IMR-90 (cell line): Measurements from ENCODE around the gene HADH. TPM values are rescaled to one million over a fixed set of nuclear protein-coding genes. Genes with fewer than 3 reads are reported as not detected.

Source experiments
- ATAC-seq: fragments of 200-7000 bp; cut with Tn5 transposase; 2 replicates; pipeline ENCODE4 v1.9.1; 2020; ENCODE audit warnings: low read depth, mild to moderate bottlenecking, moderate library complexity
- BruUV-seq: library from RNA; stranded (reverse); fragments of 400-500 nt; replicated peaks from 2 replicates; lab custom pipeline; 2021; lab: Mats Ljungman, UMichigan
- CTCF ChIA-PET: fragments of 300-600 bp; formaldehyde crosslinking; extraction: SDS; loops from one replicate; lab custom pipeline; 2021; ENCODE audit warnings: antibody characterized with exemption; lab: Yijun Ruan, JAX
- POLR2A ChIA-PET: fragments of 300-600 bp; sonication (Branson Sonifier 250); formaldehyde crosslinking; loops from one replicate; lab custom pipeline; 2022; ENCODE audit warnings: antibody characterized with exemption; ENCODE audit not compliant: unreplicated experiment; lab: Charles Lee
- DNase-seq: peaks from one replicate; pipeline ENCODE4 v3.0.0; 2013
- H2AFZ ChIP-seq: replicated peaks from 2 replicates; pipeline ENCODE3; 2013; ENCODE audit warnings: low read length, mild to moderate bottlenecking; ENCODE audit not compliant: poor library complexity
- H2AK5ac ChIP-seq: 2 replicates; pipeline ENCODE4 v1.6.1; 2013; ENCODE audit warnings: low read depth, low read length, inconsistent platforms
- H2AK9ac ChIP-seq: replicated peaks from 2 replicates; pipeline ENCODE3; 2013; ENCODE audit warnings: mild to moderate bottlenecking, low read depth, low read length, moderate library complexity; ENCODE audit not compliant: poor library complexity
- H2BK120ac ChIP-seq: 2 replicates; pipeline ENCODE4 v1.6.1; 2013; ENCODE audit warnings: low read depth, low read length, inconsistent platforms
- H2BK15ac ChIP-seq: 3 replicates; pipeline ENCODE4 v1.6.1; 2013; ENCODE audit warnings: low read depth, low read length, inconsistent platforms
- H2BK20ac ChIP-seq: 2 replicates; pipeline ENCODE4 v1.6.1; 2013; ENCODE audit warnings: low read depth, mild to moderate bottlenecking, inconsistent platforms, low read length, moderate library complexity
- H2BK5ac ChIP-seq: 2 replicates; pipeline ENCODE4 v1.6.1; 2013; ENCODE audit warnings: mild to moderate bottlenecking, low read depth, low read length, inconsistent platforms; ENCODE audit not compliant: poor library complexity, severe bottlenecking
- H3K14ac ChIP-seq: replicated peaks from 2 replicates; pipeline ENCODE4 v1.6.1; 2013; ENCODE audit warnings: low read depth, low read length, inconsistent platforms
- H3K18ac ChIP-seq: 2 replicates; pipeline ENCODE4 v1.6.1; 2013; ENCODE audit warnings: low read depth, low read length, control low read depth
- H3K23ac ChIP-seq: 2 replicates; pipeline ENCODE4 v1.6.1; 2013; ENCODE audit warnings: low read depth, low read length, inconsistent platforms
- H3K27ac ChIP-seq: 2 replicates; pipeline ENCODE4 v1.5.1; 2013; ENCODE audit warnings: mild to moderate bottlenecking, control low read depth, low read length; ENCODE audit not compliant: insufficient read depth
- H3K27me3 ChIP-seq: 2 replicates; pipeline ENCODE4 v1.6.1; 2013; ENCODE audit warnings: low read length; ENCODE audit not compliant: control insufficient read depth, insufficient read depth
- H3K36me3 ChIP-seq: 2 replicates; pipeline ENCODE4 v1.6.1; 2013; ENCODE audit warnings: low read length, mixed read lengths; ENCODE audit not compliant: control insufficient read depth, insufficient read depth
- H3K4ac ChIP-seq: 2 replicates; pipeline ENCODE4 v1.6.1; 2013; ENCODE audit warnings: low read depth, low read length, inconsistent platforms
- H3K4me1 ChIP-seq: 2 replicates; pipeline ENCODE4 v1.6.1; 2013; ENCODE audit warnings: low read length, mixed read lengths; ENCODE audit not compliant: control insufficient read depth, insufficient read depth
- H3K4me2 ChIP-seq: 2 replicates; pipeline ENCODE4 v1.6.1; 2013; ENCODE audit warnings: low read depth, mild to moderate bottlenecking, control low read depth, low read length, moderate library complexity
- H3K4me3 ChIP-seq: 2 replicates; pipeline ENCODE4 v1.5.1; 2013; ENCODE audit warnings: low read depth, mild to moderate bottlenecking, control low read depth, low read length, moderate library complexity; ENCODE audit not compliant: insufficient read depth
- H3K56ac ChIP-seq: 2 replicates; pipeline ENCODE4 v1.6.1; 2013; ENCODE audit warnings: low read length, inconsistent platforms; ENCODE audit not compliant: insufficient read depth; ENCODE audit errors: extremely low read depth
- H3K79me1 ChIP-seq, 2 experiments: 2 replicates each; pipeline ENCODE4 v1.6.1; 2013; ENCODE audit warnings: low read length in 2 of 2, inconsistent platforms in 1 of 2, low read depth in 1 of 2
- H3K9ac ChIP-seq: 2 replicates; pipeline ENCODE4 v1.6.1; 2013; ENCODE audit warnings: low read depth, low read length, control low read depth
- H3K9me1 ChIP-seq: 2 replicates; pipeline ENCODE4 v1.6.1; 2013; ENCODE audit warnings: low read length, inconsistent platforms; ENCODE audit not compliant: insufficient read depth
- H3K9me3 ChIP-seq: 2 replicates; pipeline ENCODE4 v1.6.1; 2013; ENCODE audit warnings: low read length; ENCODE audit not compliant: control insufficient read depth, insufficient read depth
- H4K20me1 ChIP-seq: 2 replicates; pipeline ENCODE4 v1.6.1; 2013; ENCODE audit warnings: low read length, inconsistent platforms; ENCODE audit not compliant: insufficient read depth
- H4K5ac ChIP-seq: 2 replicates; pipeline ENCODE4 v1.6.1; 2013; ENCODE audit warnings: mild to moderate bottlenecking, low read depth, low read length, control low read depth
- H4K8ac ChIP-seq, 2 experiments: 2 replicates each; pipeline ENCODE4 v1.6.1; 2013; ENCODE audit warnings: low read depth in 2 of 2, low read length in 2 of 2, control low read depth in 1 of 2, inconsistent platforms in 1 of 2
- H4K91ac ChIP-seq: 2 replicates; pipeline ENCODE4 v1.6.1; 2013; ENCODE audit warnings: low read depth, low read length, inconsistent platforms; ENCODE audit not compliant: insufficient read depth
- BHLHE40 ChIP-seq: fragments of 150-350 bp; IDR thresholded peaks from 2 replicates; pipeline ENCODE4 v1.6.1; 2016; ENCODE audit warnings: mild to moderate bottlenecking, low read depth, low read length
- CEBPB ChIP-seq: IDR thresholded peaks from 2 replicates; pipeline ENCODE4 v1.6.1; 2012; ENCODE audit warnings: low read depth, low read length, improper control_type of control experiment
- MAZ ChIP-seq: IDR thresholded peaks from 2 replicates; pipeline ENCODE4 v1.6.1; 2012; ENCODE audit warnings: low read depth, mild to moderate bottlenecking, low read length, improper control_type of control experiment, moderate library complexity, borderline replicate concordance
- MXI1 ChIP-seq: IDR thresholded peaks from 2 replicates; pipeline ENCODE4 v1.6.1; 2012; ENCODE audit warnings: low read depth, mild to moderate bottlenecking, low read length, moderate library complexity, borderline replicate concordance
- NFE2L2 ChIP-seq: fragments of 150-350 bp; IDR thresholded peaks from 2 replicates; pipeline ENCODE4 v1.6.1; 2016; ENCODE audit warnings: low read depth, mild to moderate bottlenecking, low read length
- POLR2A ChIP-seq: IDR thresholded peaks from 2 replicates; pipeline ENCODE4 v1.6.1; 2012; ENCODE audit warnings: mild to moderate bottlenecking, low read depth, low read length
- RAD21 ChIP-seq: IDR thresholded peaks from 2 replicates; pipeline ENCODE4 v1.6.1; 2012; ENCODE audit warnings: low read length, improper control_type of control experiment
- RCOR1 ChIP-seq: IDR thresholded peaks from 2 replicates; pipeline ENCODE4 v1.6.1; 2012; ENCODE audit warnings: mild to moderate bottlenecking, low read length, improper control_type of control experiment; ENCODE audit not compliant: insufficient replicate concordance
- SMC3 ChIP-seq: fragments of 150-350 bp; IDR thresholded peaks from 2 replicates; pipeline ENCODE4 v1.6.1; 2016; ENCODE audit warnings: low read depth, mild to moderate bottlenecking, antibody characterized with exemption, low read length, moderate library complexity
- WGBS, 2 experiments: methylation state at CpG; one replicate each; pipeline versions ENCODE4 v1.1.5 to v1.1.7; 2013; ENCODE audit warnings: missing lambda C conversion rate in 2 of 2; ENCODE audit not compliant: insufficient read length in 1 of 2; ENCODE audit errors: extremely low coverage in 2 of 2; 5-methylcytosine and 5-hydroxymethylcytosine counted together
- dilution Hi-C: fragments of 300-500 bp; cut with HindIII; formaldehyde crosslinking; loops from one replicate; pipeline ENCODE4 v1.14.3; 2018; ENCODE audit warnings: low sequenced_read_pairs; ENCODE audit not compliant: unreplicated experiment
- in situ Hi-C: fragments of 300-500 bp; cut with MboI; formaldehyde crosslinking; loops from 3 replicates; pipeline ENCODE4 v1.14.3; 2019; ENCODE audit warnings: low sequenced_read_pairs, inconsistent platforms, mixed read lengths
- intact Hi-C: fragments of 100-400 bp; cut with micrococcal nuclease; formaldehyde crosslinking; loops from 2 replicates; pipeline ENCODE4 v1.10.0; 2022
- polyA plus RNA-seq, 3 experiments: library from polyadenylated mRNA; depleted of rRNA; stranded (reverse); fragments of >200 nt; gene quantifications; 2 replicates each; pipeline ENCODE4 v1.2.3, GENCODE V29; 2012; ENCODE audit warnings: low replicate concordance in 1 of 3
- total RNA-seq: library from RNA; depleted of rRNA; stranded (reverse); fragments of >200 nt; gene quantifications from 2 replicates; pipeline ENCODE4 v1.2.3, GENCODE V29; 2012
- TF ChIP-seq, protein P1 (sequence below): fragments of 150-350 bp; IDR thresholded peaks from 2 replicates; pipeline ENCODE4 v1.6.1; 2016; ENCODE audit warnings: low read depth, mild to moderate bottlenecking, low read length, moderate library complexity, borderline replicate concordance
- TF ChIP-seq, protein P2 (sequence below): conservative IDR thresholded peaks from 2 replicates; pipeline ENCODE4 v1.5.1; 2012; ENCODE audit warnings: mild to moderate bottlenecking, low read depth, low read length, improper control_type of control experiment

HADH gene
- total and polyA plus RNA-seq, 2 of the 4 experiments (the other 2 are of a cell fraction): 6.8 to 22.6 TPM

DNA sequence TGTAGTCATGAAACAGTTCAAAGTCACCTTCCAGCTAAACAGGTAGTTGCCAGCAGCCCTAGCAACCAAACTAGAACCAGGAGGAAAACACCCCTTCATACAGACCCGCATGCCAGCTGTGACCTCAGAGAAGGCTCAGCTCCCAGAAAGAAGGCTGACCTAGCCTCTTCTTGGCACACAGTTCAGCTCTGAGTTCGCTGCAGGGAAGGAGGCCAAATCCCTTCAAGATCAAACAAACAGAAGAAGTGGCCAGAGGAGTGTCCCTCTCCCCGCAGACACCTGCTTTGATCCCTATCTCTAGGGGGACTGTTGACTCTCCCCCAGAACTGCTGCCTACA, 56.0 kb downstream of the HADH start:
- H3K4me2 ChIP-seq: no peak overlapping the region

More for the DNA sequence above, 56.0 kb downstream of the HADH start:
- Histone ChIP-seq H3K9me1 (no peaks in the 10 kb centered on the region), H3K4ac (no peak overlapping the region), H2AK5ac (no peak overlapping the region), H3K23ac (no peak overlapping the region), H3K36me3 (no peaks in the 10 kb centered on the region), H3K18ac (no peak overlapping the region), H2AK9ac (no peak overlapping the region), H3K27me3 (peaks cover 4% of the 10 kb centered on the region; the same call in 1 of the 2 replicates), H2BK20ac (no peak overlapping the region), H4K20me1 (no peaks in the 10 kb centered on the region), H3K56ac (no peak overlapping the region), H2BK15ac (no peak overlapping the region), H3K27ac (no peak overlapping the region), H3K4me1 (no peaks in the 10 kb centered on the region), H4K91ac (no peak overlapping the region), H2AFZ (no peak overlapping the region), H4K8ac (no peak overlapping the region), H2BK120ac (no peak overlapping the region), H3K9me3 (no peaks in the 10 kb centered on the region), H3K14ac (no peak overlapping the region), H3K4me3 (no peak overlapping the region), H4K5ac (no peak overlapping the region), H3K9ac (no peak overlapping the region), H2BK5ac (no peak overlapping the region), H3K79me1 (no peaks in the 10 kb centered on the region)
- dilution Hi-C loops (no loop called here), intact Hi-C loops (no loop called here), in situ Hi-C loops (no loop called here)
- WGBS, 2 experiments: no CpG with 5 or more reads among the region's 3 CpGs
- ATAC-seq (peak; percentile 32; the same call in 1 of the 2 replicates), DNase-seq (no peak)
- CTCF ChIA-PET: interaction anchor here (1.1 kb wide), 1 partner anchor 15 kb away, joined by 3 read pairs; no protein-coding TSS in a partner anchor
- POLR2A ChIA-PET: no interaction called here
- no TSS peak for BruUV-seq
- TF ChIP-seq SMC3: no peak
- TF ChIP-seq POLR2A: no peak
- TF ChIP-seq NFE2L2: no peak
- no peak for TF ChIP-seq MXI1
- TF ChIP-seq RAD21: no peak
- TF ChIP-seq, protein P1, sequence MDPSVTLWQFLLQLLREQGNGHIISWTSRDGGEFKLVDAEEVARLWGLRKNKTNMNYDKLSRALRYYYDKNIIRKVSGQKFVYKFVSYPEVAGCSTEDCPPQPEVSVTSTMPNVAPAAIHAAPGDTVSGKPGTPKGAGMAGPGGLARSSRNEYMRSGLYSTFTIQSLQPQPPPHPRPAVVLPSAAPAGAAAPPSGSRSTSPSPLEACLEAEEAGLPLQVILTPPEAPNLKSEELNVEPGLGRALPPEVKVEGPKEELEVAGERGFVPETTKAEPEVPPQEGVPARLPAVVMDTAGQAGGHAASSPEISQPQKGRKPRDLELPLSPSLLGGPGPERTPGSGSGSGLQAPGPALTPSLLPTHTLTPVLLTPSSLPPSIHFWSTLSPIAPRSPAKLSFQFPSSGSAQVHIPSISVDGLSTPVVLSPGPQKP: no peak
- no peak for TF ChIP-seq CEBPB
- TF ChIP-seq MAZ: no peak
- no peak for TF ChIP-seq BHLHE40
- no peak for TF ChIP-seq RCOR1
- TF ChIP-seq, protein P2, sequence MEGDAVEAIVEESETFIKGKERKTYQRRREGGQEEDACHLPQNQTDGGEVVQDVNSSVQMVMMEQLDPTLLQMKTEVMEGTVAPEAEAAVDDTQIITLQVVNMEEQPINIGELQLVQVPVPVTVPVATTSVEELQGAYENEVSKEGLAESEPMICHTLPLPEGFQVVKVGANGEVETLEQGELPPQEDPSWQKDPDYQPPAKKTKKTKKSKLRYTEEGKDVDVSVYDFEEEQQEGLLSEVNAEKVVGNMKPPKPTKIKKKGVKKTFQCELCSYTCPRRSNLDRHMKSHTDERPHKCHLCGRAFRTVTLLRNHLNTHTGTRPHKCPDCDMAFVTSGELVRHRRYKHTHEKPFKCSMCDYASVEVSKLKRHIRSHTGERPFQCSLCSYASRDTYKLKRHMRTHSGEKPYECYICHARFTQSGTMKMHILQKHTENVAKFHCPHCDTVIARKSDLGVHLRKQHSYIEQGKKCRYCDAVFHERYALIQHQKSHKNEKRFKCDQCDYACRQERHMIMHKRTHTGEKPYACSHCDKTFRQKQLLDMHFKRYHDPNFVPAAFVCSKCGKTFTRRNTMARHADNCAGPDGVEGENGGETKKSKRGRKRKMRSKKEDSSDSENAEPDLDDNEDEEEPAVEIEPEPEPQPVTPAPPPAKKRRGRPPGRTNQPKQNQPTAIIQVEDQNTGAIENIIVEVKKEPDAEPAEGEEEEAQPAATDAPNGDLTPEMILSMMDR: no peak
